OCI-LY3 (cell line): ENCODE measurements around the gene STK32B.
A peak's percentile ranks its signal among the peaks of the same experiment; 100 is the strongest.

Experiments used
- CTCF ChIP-seq: fragments of 200-600, 300-600 bp; sonication (generic); IDR thresholded peaks from 2 replicates; pipeline ENCODE4 v1.5.1; 2014; ENCODE audit warnings: antibody characterized with exemption, low read length, low read depth
- EZH2phosphoT487 ChIP-seq: fragments of 200-600 bp; shearing (Covaris generic); IDR thresholded peaks from 2 replicates; pipeline ENCODE4 v1.6.1; 2018; ENCODE audit warnings: antibody characterized with exemption, mixed run types, low read depth

GRCh38 chr4:5378002-5378401, 326.7 kb downstream of the STK32B start:
- peak; percentile 62 for TF ChIP-seq CTCF
- TF ChIP-seq EZH2phosphoT487, result no peak
